NCI-H187 (cell line): ENCODE data around the gene FAM227A.

Source experiments
- DNase-seq, 2 experiments: peaks; one replicate each; lab custom pipeline; 2025; lab: John Stamatoyannopoulos, UW

The FAM227A gene

GRCh38 chr22:38540701-38541100, 115.5 kb downstream of the FAM227A start:
- no peak for DNase-seq

GRCh38 chr22:38531251-38531938, 124.8 kb downstream of the FAM227A start:
- DNase-seq, result no peak
